K562 (cell line): ENCODE data around the gene MYLIP. TPM values are rescaled to one million over a fixed set of nuclear protein-coding genes. Genes with fewer than 3 reads are reported as not detected.
A peak's percentile ranks its signal among the peaks of the same experiment; 100 is the strongest.

Source experiments
- CEBPB ChIP-seq: fragments of 450-650 bp; IDR thresholded peaks from 2 replicates; pipeline ENCODE4 v1.6.1; 2016; ENCODE audit warnings: missing genetic modification characterization, missing compliant biosample characterization
- EWSR1 ChIP-seq: fragments of 450-650 bp; IDR thresholded peaks from 2 replicates; pipeline ENCODE4 v1.6.1; 2018; ENCODE audit warnings: borderline replicate concordance, mild to moderate bottlenecking, low read depth, moderate library complexity; ENCODE audit not compliant: partially characterized antibody
- GMEB1 ChIP-seq: fragments of 250-450 bp; sonication (Bioruptor Pico); IDR thresholded peaks from 2 replicates; pipeline ENCODE4 v1.4.0; 2020; ENCODE audit warnings: mild to moderate bottlenecking
- KLF6 ChIP-seq: fragments of 250-450 bp; sonication (Bioruptor Pico); IDR thresholded peaks from 2 replicates; pipeline ENCODE4 v1.4.0; 2020; ENCODE audit warnings: mild to moderate bottlenecking, moderate library complexity, borderline replicate concordance
- LCOR ChIP-seq: sonication (generic); formaldehyde crosslinking; IDR thresholded peaks from 2 replicates; pipeline ENCODE4 v1.8.0; 2022; ENCODE audit warnings: mild to moderate bottlenecking, missing genetic modification reagents
- MEF2A ChIP-seq: IDR thresholded peaks from 2 replicates; pipeline ENCODE4 v1.6.1; 2011; ENCODE audit warnings: low read depth, mild to moderate bottlenecking, low read length, moderate library complexity; ENCODE audit not compliant: control insufficient read depth
- NCOA4 ChIP-seq: fragments of 450-650 bp; IDR thresholded peaks from 2 replicates; pipeline ENCODE4 v1.6.1; 2018; ENCODE audit warnings: mild to moderate bottlenecking; ENCODE audit not compliant: partially characterized antibody
- NR3C1 ChIP-seq: sonication (generic); formaldehyde crosslinking; IDR thresholded peaks from 2 replicates; pipeline ENCODE4 v1.8.1; 2022; ENCODE audit warnings: missing genetic modification reagents
- NUFIP1 ChIP-seq: fragments of 450-650 bp; IDR thresholded peaks from 2 replicates; pipeline ENCODE4 v1.6.1; 2018; ENCODE audit not compliant: partially characterized antibody
- RBM22 ChIP-seq: fragments of 200-400 bp; formaldehyde crosslinking; IDR thresholded peaks from 2 replicates; pipeline ENCODE4 v1.6.1; 2018; ENCODE audit warnings: low read length, low read depth; ENCODE audit not compliant: poor library complexity, severe bottlenecking
- RBM39 ChIP-seq: fragments of 200-400 bp; formaldehyde crosslinking; optimal IDR thresholded peaks from 2 replicates; pipeline ENCODE3; 2018; ENCODE audit warnings: low read depth, low read length
- SMAD4 ChIP-seq: fragments of 250-450 bp; sonication (Bioruptor Pico); conservative IDR thresholded peaks from 2 replicates; pipeline ENCODE4 v1.8.0; 2021; ENCODE audit warnings: inconsistent platforms, mild to moderate bottlenecking, moderate library complexity
- SMARCB1 ChIP-seq: IDR thresholded peaks from 2 replicates; pipeline ENCODE4 v1.6.1; 2011; ENCODE audit warnings: improper control_type of control experiment, low read depth; ENCODE audit not compliant: insufficient read length
- SRSF7 ChIP-seq: fragments of 200-400 bp; formaldehyde crosslinking; optimal IDR thresholded peaks from 2 replicates; pipeline ENCODE3; 2017; ENCODE audit warnings: mild to moderate bottlenecking, low read depth, low read length
- TARDBP ChIP-seq: fragments of 450-650 bp; IDR thresholded peaks from 2 replicates; pipeline ENCODE4 v1.6.1; 2016
- TBL1XR1 ChIP-seq, 2 experiments: IDR thresholded peaks; 2 replicates each; pipeline ENCODE4 v1.6.1; 2012; ENCODE audit warnings: improper control_type of control experiment in 2 of 2, low read length in 2 of 2, mild to moderate bottlenecking in 1 of 2
- TFAP4 ChIP-seq: sonication (generic); formaldehyde crosslinking; IDR thresholded peaks from 2 replicates; pipeline ENCODE4 v1.8.0; 2022; ENCODE audit warnings: missing genetic modification reagents, mild to moderate bottlenecking, moderate library complexity, borderline replicate concordance
- TRIM24 ChIP-seq, 2 experiments: fragments of 450-650 bp; IDR thresholded peaks; 2 replicates each; pipeline ENCODE4 v1.6.1; 2016
- XRCC4 ChIP-seq: IDR thresholded peaks from one replicate; pipeline ENCODE4 v1.6.1; 2011; ENCODE audit not compliant: insufficient read depth, insufficient read length; ENCODE audit errors: extremely low read depth
- ZFPM2 ChIP-seq: fragments of 250-450 bp; sonication (Bioruptor Pico); IDR thresholded peaks from 2 replicates; pipeline ENCODE4 v1.5.1; 2022; ENCODE audit warnings: mild to moderate bottlenecking
- ZMIZ1 ChIP-seq, 2 experiments: fragments of 150-350 bp in 1 of 2; IDR thresholded peaks; 2 replicates each; pipeline ENCODE4 v1.6.1; 2012 to 2016; ENCODE audit warnings: low read depth in 2 of 2, low read length in 2 of 2, mild to moderate bottlenecking in 1 of 2, moderate library complexity in 1 of 2
- ZNF12 ChIP-seq: sonication (generic); formaldehyde crosslinking; IDR thresholded peaks from 2 replicates; pipeline ENCODE4 v1.4.0; 2020; ENCODE audit warnings: mild to moderate bottlenecking, missing genetic modification reagents
- ZNF140 ChIP-seq: fragments of 250-450 bp; sonication (Bioruptor Pico); IDR thresholded peaks from 2 replicates; pipeline ENCODE4 v1.8.0; 2021; ENCODE audit warnings: moderate library complexity, mild to moderate bottlenecking, inconsistent platforms
- ZNF232 ChIP-seq: sonication (generic); formaldehyde crosslinking; IDR thresholded peaks from 2 replicates; pipeline ENCODE4 v1.8.0; 2022; ENCODE audit warnings: mild to moderate bottlenecking, missing genetic modification reagents
- ZNF444 ChIP-seq: fragments of 250-450 bp; sonication (Bioruptor Pico); IDR thresholded peaks from 2 replicates; pipeline ENCODE4 v1.4.0; 2020; ENCODE audit warnings: mild to moderate bottlenecking, moderate library complexity
- ZZZ3 ChIP-seq: fragments of 450-650 bp; IDR thresholded peaks from 2 replicates; pipeline ENCODE4 v1.6.1; 2016; ENCODE audit warnings: antibody characterized with exemption, mild to moderate bottlenecking, moderate library complexity
- polyA plus RNA-seq, 8 experiments: library from polyadenylated mRNA; depleted of rRNA in 4 of 8; stranded (reverse) in 5 of 8; unstranded in 3 of 8; fragments of >200 nt; fragmentation: Nextera tagmentation in 2 of 8; fragmentation: Illumina TruSeq in 1 of 8; extraction: Ambion mirVana in 2 of 8; extraction: Trizol in 1 of 8; gene quantifications; 2 replicates each; pipeline versions ENCODE4 v1.2.1 to v1.2.3, GENCODE V29; 2011 to 2014; ENCODE audit warnings: inconsistent platforms in 1 of 8, missing spikeins in 1 of 8
- total RNA-seq, 7 experiments: library from RNA; depleted of rRNA in 6 of 7; stranded (reverse); fragments of >200 nt in 6 of 7; fragmentation: Illumina TruSeq in 2 of 7; extraction: Trizol in 2 of 7; gene quantifications; 2 replicates each; pipeline versions ENCODE4 v1.2.1 to v1.2.3, GENCODE V29; 2011 to 2021; ENCODE audit warnings: low replicate concordance in 1 of 7

The MYLIP gene
- total and polyA plus RNA-seq, 9 of the 15 experiments (the other 6 are each of a cell fraction or from before 2014, with no cell fraction given), result 10.8 to 43.5 (median 31.5) TPM

GRCh38 chr6:16168858-16169257, 40.0 kb downstream of the MYLIP start (continued):
- TF ChIP-seq EWSR1 (no peak), ZNF232 (no peak), XRCC4 (no peak), TARDBP (no peak), ZZZ3 (no peak), NUFIP1 (no peak), RBM22 (no peak), NR3C1 (CRISPR knock-in tag) (no peak), TRIM24 (IDR thresholded peaks at IDR 0.05) (peak in 1 of 2 experiments; percentile 44; a peak in 1 of 4 replicates), TBL1XR1 (IDR thresholded peaks at IDR 0.05; ENCODE audit: low read length in 2 of 2) (peak in 1 of 2 experiments; percentile 63; a peak in 1 of 4 replicates), SMAD4 (no peak), SRSF7 (no peak), ZMIZ1 (IDR thresholded peaks at IDR 0.05; ENCODE audit: low read depth in 2 of 2, low read length in 2 of 2) (peak in 1 of 2 experiments; percentile 68; a peak in 1 of 4 replicates), GMEB1 (CRISPR knock-in tag) (no peak), ZNF444 (no peak), ZNF140 (CRISPR knock-in tag) (no peak), SMARCB1 (no peak), ZNF12 (CRISPR knock-in tag) (no peak), LCOR (CRISPR knock-in tag) (no peak), TFAP4 (CRISPR knock-in tag) (no peak), KLF6 (no peak), CEBPB (tag) (no peak), MEF2A (no peak), NCOA4 (no peak), ZFPM2 (no peak), RBM39 (no peak)
